IMR-90 (cell line): Measurements from ENCODE around the gene NGFR.

Source experiments
- BHLHE40 ChIP-seq: fragments of 150-350 bp; IDR thresholded peaks from 2 replicates; pipeline ENCODE4 v1.6.1; 2016; ENCODE audit warnings: mild to moderate bottlenecking, low read depth, low read length
- CEBPB ChIP-seq: IDR thresholded peaks from 2 replicates; pipeline ENCODE4 v1.6.1; 2012; ENCODE audit warnings: low read depth, low read length, improper control_type of control experiment
- CHD1 ChIP-seq: IDR thresholded peaks from 2 replicates; pipeline ENCODE4 v1.6.1; 2012; ENCODE audit warnings: low read depth, low read length, improper control_type of control experiment
- FOS ChIP-seq: fragments of 150-350 bp; IDR thresholded peaks from 2 replicates; pipeline ENCODE4 v1.6.1; 2016; ENCODE audit warnings: low read depth, low read length
- MAFK ChIP-seq: IDR thresholded peaks from 2 replicates; pipeline ENCODE4 v1.6.1; 2012; ENCODE audit warnings: low read depth, low read length, improper control_type of control experiment
- MAZ ChIP-seq: IDR thresholded peaks from 2 replicates; pipeline ENCODE4 v1.6.1; 2012; ENCODE audit warnings: low read depth, mild to moderate bottlenecking, low read length, improper control_type of control experiment, moderate library complexity, borderline replicate concordance
- MXI1 ChIP-seq: IDR thresholded peaks from 2 replicates; pipeline ENCODE4 v1.6.1; 2012; ENCODE audit warnings: low read depth, mild to moderate bottlenecking, low read length, moderate library complexity, borderline replicate concordance
- POLR2A ChIP-seq: IDR thresholded peaks from 2 replicates; pipeline ENCODE4 v1.6.1; 2012; ENCODE audit warnings: mild to moderate bottlenecking, low read depth, low read length
- RCOR1 ChIP-seq: IDR thresholded peaks from 2 replicates; pipeline ENCODE4 v1.6.1; 2012; ENCODE audit warnings: mild to moderate bottlenecking, low read length, improper control_type of control experiment; ENCODE audit not compliant: insufficient replicate concordance
- RFX5 ChIP-seq: IDR thresholded peaks from 2 replicates; pipeline ENCODE4 v1.8.0; 2012; ENCODE audit warnings: low read depth, mild to moderate bottlenecking, low read length, moderate library complexity
- SMC3 ChIP-seq: fragments of 150-350 bp; IDR thresholded peaks from 2 replicates; pipeline ENCODE4 v1.6.1; 2016; ENCODE audit warnings: low read depth, mild to moderate bottlenecking, antibody characterized with exemption, low read length, moderate library complexity
- TF ChIP-seq, protein P1 (sequence below): conservative IDR thresholded peaks from 2 replicates; pipeline ENCODE4 v1.5.1; 2012; ENCODE audit warnings: mild to moderate bottlenecking, low read depth, low read length, improper control_type of control experiment
- TF ChIP-seq, protein P2 (sequence below): fragments of 150-350 bp; IDR thresholded peaks from 2 replicates; pipeline ENCODE4 v1.6.1; 2016; ENCODE audit warnings: low read depth, mild to moderate bottlenecking, low read length, moderate library complexity, borderline replicate concordance
- TF ChIP-seq, protein P3 (sequence below): fragments of 150-350 bp; IDR thresholded peaks from 2 replicates; pipeline ENCODE4 v1.6.1; 2017; ENCODE audit warnings: mild to moderate bottlenecking, antibody characterized with exemption, low read length, low read depth

DNA sequence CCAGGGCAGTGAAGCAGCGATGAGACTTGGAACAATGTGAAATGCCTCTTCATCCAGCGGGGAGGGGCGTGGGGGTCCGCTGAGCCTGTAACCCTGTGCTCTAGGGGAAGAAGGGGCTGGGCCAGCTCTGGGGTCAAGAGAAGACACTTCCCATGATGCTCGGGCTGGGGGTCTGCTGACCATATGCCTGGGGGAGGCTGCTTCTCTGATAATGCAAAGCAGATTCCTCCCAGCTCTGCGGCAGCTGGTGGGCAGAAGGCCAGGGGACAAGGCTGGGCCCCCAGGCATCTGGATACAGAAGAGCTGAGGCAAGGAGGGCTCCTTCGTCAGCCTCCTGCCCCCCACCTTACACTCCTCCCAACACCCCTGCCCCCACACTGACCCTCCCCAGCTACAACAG, 24.7 kb downstream of the NGFR start:
- no peak for TF ChIP-seq CEBPB
- TF ChIP-seq, protein P1, sequence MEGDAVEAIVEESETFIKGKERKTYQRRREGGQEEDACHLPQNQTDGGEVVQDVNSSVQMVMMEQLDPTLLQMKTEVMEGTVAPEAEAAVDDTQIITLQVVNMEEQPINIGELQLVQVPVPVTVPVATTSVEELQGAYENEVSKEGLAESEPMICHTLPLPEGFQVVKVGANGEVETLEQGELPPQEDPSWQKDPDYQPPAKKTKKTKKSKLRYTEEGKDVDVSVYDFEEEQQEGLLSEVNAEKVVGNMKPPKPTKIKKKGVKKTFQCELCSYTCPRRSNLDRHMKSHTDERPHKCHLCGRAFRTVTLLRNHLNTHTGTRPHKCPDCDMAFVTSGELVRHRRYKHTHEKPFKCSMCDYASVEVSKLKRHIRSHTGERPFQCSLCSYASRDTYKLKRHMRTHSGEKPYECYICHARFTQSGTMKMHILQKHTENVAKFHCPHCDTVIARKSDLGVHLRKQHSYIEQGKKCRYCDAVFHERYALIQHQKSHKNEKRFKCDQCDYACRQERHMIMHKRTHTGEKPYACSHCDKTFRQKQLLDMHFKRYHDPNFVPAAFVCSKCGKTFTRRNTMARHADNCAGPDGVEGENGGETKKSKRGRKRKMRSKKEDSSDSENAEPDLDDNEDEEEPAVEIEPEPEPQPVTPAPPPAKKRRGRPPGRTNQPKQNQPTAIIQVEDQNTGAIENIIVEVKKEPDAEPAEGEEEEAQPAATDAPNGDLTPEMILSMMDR = no peak
- TF ChIP-seq, protein P2, sequence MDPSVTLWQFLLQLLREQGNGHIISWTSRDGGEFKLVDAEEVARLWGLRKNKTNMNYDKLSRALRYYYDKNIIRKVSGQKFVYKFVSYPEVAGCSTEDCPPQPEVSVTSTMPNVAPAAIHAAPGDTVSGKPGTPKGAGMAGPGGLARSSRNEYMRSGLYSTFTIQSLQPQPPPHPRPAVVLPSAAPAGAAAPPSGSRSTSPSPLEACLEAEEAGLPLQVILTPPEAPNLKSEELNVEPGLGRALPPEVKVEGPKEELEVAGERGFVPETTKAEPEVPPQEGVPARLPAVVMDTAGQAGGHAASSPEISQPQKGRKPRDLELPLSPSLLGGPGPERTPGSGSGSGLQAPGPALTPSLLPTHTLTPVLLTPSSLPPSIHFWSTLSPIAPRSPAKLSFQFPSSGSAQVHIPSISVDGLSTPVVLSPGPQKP = no peak
- TF ChIP-seq, protein P3, sequence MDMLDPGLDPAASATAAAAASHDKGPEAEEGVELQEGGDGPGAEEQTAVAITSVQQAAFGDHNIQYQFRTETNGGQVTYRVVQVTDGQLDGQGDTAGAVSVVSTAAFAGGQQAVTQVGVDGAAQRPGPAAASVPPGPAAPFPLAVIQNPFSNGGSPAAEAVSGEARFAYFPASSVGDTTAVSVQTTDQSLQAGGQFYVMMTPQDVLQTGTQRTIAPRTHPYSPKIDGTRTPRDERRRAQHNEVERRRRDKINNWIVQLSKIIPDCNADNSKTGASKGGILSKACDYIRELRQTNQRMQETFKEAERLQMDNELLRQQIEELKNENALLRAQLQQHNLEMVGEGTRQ = no peak
- no peak for TF ChIP-seq POLR2A
- no peak for TF ChIP-seq CHD1
- TF ChIP-seq MXI1 = no peak
- no peak for TF ChIP-seq SMC3
- no peak for TF ChIP-seq RCOR1
- TF ChIP-seq RFX5 = no peak
- TF ChIP-seq FOS = no peak
- TF ChIP-seq BHLHE40 = no peak
- TF ChIP-seq MAFK = no peak
- TF ChIP-seq MAZ = no peak
